CD1c-positive myeloid dendritic cell (primary cell): ENCODE results near the gene OCA2.
"Not testable (repeated sequence)": the region's sequence is repeated elsewhere in the genome, so short reads cannot be mapped to it uniquely, and the experiment has no call there.

Source experiments
- DNase-seq: peaks from one replicate; pipeline ENCODE4 v3.0.0-alpha.2; 2016; ENCODE audit errors: extremely low spot score

The OCA2 gene

DNA sequence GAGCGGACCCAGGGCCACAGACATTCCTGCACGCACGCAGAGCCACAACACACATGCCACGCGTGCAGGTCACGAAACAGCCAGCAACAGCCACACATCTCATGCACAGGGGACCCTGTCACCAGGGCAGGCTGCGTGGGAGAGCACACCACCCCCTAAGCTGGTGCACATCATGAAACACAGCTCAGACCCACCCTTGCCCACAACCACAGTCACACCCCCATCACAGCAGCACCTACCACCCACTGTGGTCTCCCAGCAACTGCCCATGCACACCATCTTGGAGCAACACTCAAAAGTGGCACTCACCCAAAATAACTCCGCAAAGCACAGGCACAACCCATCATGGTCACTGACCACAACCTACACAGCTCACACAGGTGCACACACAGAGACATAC is 75.7 kb downstream of the OCA2 start:
- DNase-seq: no peak

GRCh38 chr15:28022961-28023360 is 76.2 kb downstream of the OCA2 start:
- no peak for DNase-seq

DNA sequence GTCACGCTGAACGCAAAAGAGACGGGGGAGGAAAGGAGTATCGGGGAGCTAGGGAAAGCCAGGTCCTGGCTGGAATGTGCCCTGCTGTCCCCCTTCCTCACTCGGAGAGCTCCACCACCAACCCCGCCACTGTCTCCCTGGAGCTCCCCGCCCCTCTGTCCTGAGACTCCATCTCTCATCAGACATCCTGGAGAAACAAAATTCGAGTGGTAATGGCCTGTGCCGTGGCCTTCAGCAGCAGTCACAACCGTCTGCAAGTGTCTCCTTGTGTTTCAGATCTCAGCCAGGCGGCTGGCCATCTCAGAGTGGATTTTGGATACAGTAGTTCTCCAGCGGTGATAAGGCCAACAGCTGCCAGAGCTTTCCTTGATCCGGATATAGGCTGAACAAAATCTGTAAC is 76.9 kb downstream of the OCA2 start:
- DNase-seq: no peak

GRCh38 chr15:28021281-28022039 is 77.7 kb downstream of the OCA2 start:
- DNase-seq: no peak

DNA sequence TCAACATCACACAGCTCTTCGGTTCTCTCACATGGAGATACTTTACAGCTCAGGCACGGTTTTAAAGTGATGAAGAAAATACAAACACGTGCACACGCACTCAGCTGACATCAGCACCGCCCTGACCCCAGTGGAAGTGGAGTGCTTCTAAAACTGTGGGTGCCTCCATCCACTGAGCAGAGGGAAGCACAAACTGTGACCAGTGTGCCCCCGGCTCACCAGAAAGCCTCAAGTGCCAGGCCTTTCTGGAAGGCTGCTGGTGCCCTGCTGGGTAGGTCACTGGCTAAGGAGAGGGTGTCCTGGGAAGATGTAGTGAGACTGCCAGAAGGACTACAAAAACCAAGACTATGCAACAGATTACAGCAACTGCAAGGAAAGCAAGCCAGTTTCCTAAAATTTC is 78.5 kb downstream of the OCA2 start:
- no peak for DNase-seq

GRCh38 chr15:28019594-28020309 is 79.4 kb downstream of the OCA2 start:
- no peak for DNase-seq

GRCh38 chr15:28018291-28019044 is 80.6 kb downstream of the OCA2 start:
- DNase-seq: no peak

DNA sequence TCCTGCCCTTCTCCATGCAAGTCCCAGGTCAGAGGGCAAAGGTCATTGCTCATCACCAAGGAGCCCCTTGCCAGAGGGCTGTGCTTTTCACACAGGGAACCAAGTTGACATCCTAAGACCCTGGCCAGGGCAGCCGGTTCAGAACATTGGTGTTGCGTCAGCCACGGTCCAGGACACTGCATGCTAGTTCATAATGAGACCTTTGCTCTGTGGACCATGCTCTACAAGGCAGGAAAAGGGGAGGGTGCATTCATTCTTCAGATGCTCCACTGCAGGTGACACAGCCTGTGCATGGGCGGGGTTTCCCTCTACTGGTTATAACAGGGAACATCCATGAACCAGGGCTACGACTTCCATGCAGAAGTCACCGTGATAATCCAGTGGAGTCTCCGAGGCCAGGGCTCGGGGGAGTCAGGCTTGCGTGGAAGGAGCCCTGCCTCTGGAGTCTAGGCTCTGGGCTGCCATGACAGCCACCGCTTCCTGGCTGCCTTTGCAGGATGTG is 81.6 kb downstream of the OCA2 start:
- no peak for DNase-seq

GRCh38 chr15:28015855-28016254 is 83.3 kb downstream of the OCA2 start:
- no peak for DNase-seq

DNA sequence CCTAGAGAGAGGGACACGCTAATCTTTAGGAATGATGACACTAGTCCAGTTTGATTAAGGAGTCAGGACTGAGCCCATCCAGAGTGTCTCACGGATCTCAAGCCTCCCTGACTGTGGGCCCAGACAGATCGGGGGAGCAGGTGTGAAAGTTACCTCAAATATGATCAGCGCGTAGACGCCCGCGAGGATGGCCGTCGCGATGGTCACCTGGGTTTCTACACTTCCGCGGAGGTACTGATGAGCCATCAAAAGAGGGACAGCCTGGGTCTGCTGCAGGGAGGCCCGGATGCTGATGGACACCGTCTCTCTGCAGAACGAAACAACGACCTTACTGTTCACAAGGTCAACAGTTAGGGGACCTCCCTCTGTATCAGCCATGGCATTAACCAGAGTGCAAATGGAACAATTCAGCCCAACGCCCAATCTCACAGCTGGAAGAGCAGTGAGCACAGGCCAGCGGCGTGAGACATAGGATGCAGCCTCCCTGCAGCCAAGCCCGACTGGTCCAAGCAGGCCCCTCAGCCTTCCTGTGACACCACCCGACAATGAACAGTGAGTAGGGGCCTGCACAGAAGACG is 84.4 kb downstream of the OCA2 start:
- DNase-seq: no peak

- DNase-seq: no peak
These were observed 85.1 kb downstream of the OCA2 start for GRCh38 chr15:28013976-28014375.

DNA sequence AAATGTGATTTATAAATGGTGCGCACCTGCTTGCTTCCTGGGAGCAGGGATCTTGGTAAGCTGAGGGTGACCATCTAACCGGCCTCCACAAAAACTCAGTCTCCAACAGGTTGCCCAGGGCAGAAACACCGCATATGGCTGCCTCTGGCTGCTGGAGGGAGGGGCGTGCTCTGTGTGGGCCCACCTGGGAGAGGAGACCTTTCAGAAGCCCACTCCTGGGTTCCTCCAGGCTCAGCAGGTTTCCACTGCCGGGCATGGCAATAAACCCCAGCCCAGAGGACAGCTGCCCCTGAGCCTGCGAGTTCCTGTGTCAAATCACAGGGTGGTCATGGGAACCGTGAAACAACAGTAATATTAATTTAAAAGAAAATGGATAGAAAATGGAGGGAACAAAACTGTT is 85.6 kb downstream of the OCA2 start:
- DNase-seq: no peak

GRCh38 chr15:28012231-28012630 is 86.9 kb downstream of the OCA2 start:
- DNase-seq: no peak

- not testable (repeated sequence) for DNase-seq
These were observed 90.9 kb downstream of the OCA2 start for GRCh38 chr15:28008175-28008574.

- no peak for DNase-seq
These were observed 92.8 kb downstream of the OCA2 start for GRCh38 chr15:28006116-28006905.

DNA sequence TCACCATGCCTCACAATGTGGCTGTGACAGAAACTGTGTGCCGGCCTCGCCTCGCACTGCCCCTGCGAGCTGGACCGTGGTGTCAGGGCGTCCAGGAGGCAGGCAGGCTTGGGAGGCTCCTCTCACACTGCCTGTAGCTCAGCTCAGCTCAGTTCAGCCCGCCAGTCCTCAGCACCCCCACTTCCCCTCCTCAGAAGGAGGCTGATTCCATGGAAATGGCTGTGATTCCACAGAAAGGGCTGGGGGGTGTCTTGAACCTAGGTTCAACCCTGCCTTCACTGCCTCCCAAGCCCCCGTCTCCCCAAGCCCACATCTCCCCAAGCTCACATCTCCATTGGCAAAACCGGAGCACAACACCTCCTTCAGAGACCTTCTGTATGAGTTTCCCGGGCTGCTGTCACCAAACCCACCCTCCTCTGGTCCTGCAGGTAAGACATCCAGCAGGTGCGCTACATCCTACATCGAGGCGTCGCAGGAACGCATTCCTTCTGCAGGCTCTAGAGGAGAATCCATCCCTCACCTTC is 94.0 kb downstream of the OCA2 start:
- DNase-seq: no peak

- DNase-seq: no peak
These were observed 94.7 kb downstream of the OCA2 start for GRCh38 chr15:28004143-28005003.

DNA sequence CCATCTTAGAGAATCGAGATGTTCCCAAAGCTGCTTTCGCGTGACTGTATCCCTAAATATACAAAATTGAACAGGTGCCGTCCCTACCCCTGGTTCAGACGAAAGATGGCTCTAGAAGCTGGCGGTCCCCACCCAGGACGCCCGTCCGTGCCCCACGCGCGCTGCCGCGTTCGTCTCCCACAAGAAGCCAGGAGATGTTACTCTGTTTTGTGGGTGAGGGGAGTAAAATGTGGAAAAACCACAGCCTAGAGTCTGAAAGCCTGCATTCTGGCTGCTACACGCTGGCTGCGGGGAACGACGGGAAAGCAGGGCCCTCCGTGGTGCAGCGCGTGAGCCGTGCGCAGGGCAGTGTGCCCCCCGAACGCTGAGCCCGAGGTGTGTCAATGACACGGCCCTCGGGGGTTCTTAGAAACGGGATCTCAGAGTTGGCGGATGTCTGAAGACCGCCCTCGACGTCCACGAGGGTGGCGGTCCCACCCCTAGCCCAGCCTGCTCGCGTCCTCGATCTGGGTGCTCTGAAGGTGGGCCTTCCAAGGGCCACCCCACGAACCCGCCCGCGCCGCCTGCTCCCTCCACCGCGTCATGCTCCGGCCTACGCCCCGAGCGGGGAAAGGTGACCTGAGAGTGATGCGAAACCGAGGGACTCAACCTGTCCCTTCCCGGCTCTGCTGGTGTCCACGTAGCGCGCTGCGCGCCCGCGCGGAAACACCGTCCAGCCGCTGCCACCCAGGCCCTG is 95.6 kb downstream of the OCA2 start:
- no peak for DNase-seq

DNA sequence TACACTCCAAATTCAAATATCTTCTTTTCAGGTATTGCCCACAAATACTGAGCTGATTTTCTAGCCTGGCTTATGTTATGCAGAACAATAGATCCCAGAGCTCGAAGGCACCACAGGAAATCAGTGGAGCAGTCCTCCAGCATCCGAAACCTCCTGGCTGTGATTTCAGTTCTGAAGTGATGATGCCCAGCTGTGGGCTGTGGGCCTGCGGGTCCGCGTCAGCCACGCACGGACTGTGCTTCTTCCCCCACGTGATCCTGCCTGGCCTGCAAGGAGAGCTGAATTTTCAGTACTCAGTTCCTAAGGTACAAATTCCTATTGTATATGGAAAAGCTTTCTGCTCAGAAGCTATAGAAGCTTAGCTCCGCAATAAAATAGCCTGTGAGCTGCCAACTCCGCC is 96.2 kb downstream of the OCA2 start:
- DNase-seq: no peak
